HG02763 (cell line): Measurements from ENCODE around the gene ABCF3.

Source experiments
- ATAC-seq: cut with Tn5 transposase; IDR thresholded peaks from one replicate; pipeline ENCODE4 v1.9.1; 2021; ENCODE audit warnings: mild to moderate bottlenecking, moderate library complexity; ENCODE audit not compliant: unreplicated experiment

The ABCF3 gene

GRCh38 chr3:184230603-184231528, 44.9 kb downstream of the ABCF3 start:
- ATAC-seq: no peak

- no peak for ATAC-seq
These were observed 45.7 kb downstream of the ABCF3 start for GRCh38 chr3:184231671-184232070.

- ATAC-seq: no peak
These were observed 47.3 kb downstream of the ABCF3 start for GRCh38 chr3:184233127-184233843.

- no peak for ATAC-seq
These were observed 48.2 kb downstream of the ABCF3 start for GRCh38 chr3:184234224-184234623.

GRCh38 chr3:184234671-184235380, 48.8 kb downstream of the ABCF3 start:
- no peak for ATAC-seq

GRCh38 chr3:184235381-184236032, 49.5 kb downstream of the ABCF3 start:
- ATAC-seq: no peak

GRCh38 chr3:184236033-184236410, 50.0 kb downstream of the ABCF3 start:
- no peak for ATAC-seq

GRCh38 chr3:184236636-184237035, 50.6 kb downstream of the ABCF3 start:
- no peak for ATAC-seq

- ATAC-seq: no peak
These were observed 51.2 kb downstream of the ABCF3 start for GRCh38 chr3:184237211-184237610.

GRCh38 chr3:184237807-184238206, 51.8 kb downstream of the ABCF3 start:
- ATAC-seq: no peak

- ATAC-seq: no peak
These were observed 52.3 kb downstream of the ABCF3 start for GRCh38 chr3:184238246-184238818.

GRCh38 chr3:184239221-184239620, 53.2 kb downstream of the ABCF3 start:
- ATAC-seq: no peak

- no peak for ATAC-seq
These were observed 53.7 kb downstream of the ABCF3 start for GRCh38 chr3:184239708-184240107.

- no peak for ATAC-seq
These were observed 54.6 kb downstream of the ABCF3 start for GRCh38 chr3:184240384-184241140.

- ATAC-seq: no peak
These were observed 55.1 kb downstream of the ABCF3 start for GRCh38 chr3:184241141-184241446.

- no peak for ATAC-seq
These were observed 55.7 kb downstream of the ABCF3 start for GRCh38 chr3:184241447-184242296.

GRCh38 chr3:184242297-184242685, 56.3 kb downstream of the ABCF3 start:
- ATAC-seq: no peak
